ENCODE data around the gene VTCN1.

VTCN1 gene

GRCh38 chr1:117215019-117215418 is 4.3 kb upstream of the VTCN1 start:
- no peaks in the 10 kb centered on the region for H3K36me3 ChIP-seq
- peaks cover 0 to 4% (median 0%) of the 10 kb centered on the region in 10 experiments; a peak in 2 of 20 replicates for H3K4me1 ChIP-seq
- no peak overlapping the region for H3K4me2 ChIP-seq
- TF ChIP-seq Cebpa-rat (IDR thresholded peaks at IDR 0.05), result no peak
- peaks cover 8 to 27% (median 20%) of the 10 kb centered on the region in 11 experiments; a peak in 19 of 22 replicates for H3K9me3 ChIP-seq (replicated peaks in 1 of 11)
- no peak overlapping the region for H3K4me3 ChIP-seq
- H4K20me1 ChIP-seq, result no peaks in the 10 kb centered on the region
- no peaks in the 10 kb centered on the region for H3K27me3 ChIP-seq
- no peak overlapping the region for H3K9ac ChIP-seq
- no peak overlapping the region for H3K27ac ChIP-seq

GRCh38 chr1:117213046-117213445 is 2.3 kb upstream of the VTCN1 start:
- Histone ChIP-seq H3K27ac (no peak overlapping the region), H3K4me1 (peaks cover 0 to 7% (median 0%) of the 10 kb centered on the region in 10 experiments; a peak in 3 of 20 replicates), H3K27me3 (no peaks in the 10 kb centered on the region), H3K36me3 (no peaks in the 10 kb centered on the region), H3K9ac (no peak overlapping the region), H3K4me3 (no peak overlapping the region), H3K9me3 (replicated peaks in 1 of 11) (peaks cover 8 to 23% (median 18%) of the 10 kb centered on the region in 11 experiments; a peak in 19 of 22 replicates), H3K4me2 (no peak overlapping the region), H4K20me1 (no peaks in the 10 kb centered on the region)
- TF ChIP-seq Cebpa-rat (IDR thresholded peaks at IDR 0.05), result no peak

GRCh38 chr1:117210386-117210785 is 341 bp downstream of the VTCN1 start:
- Histone ChIP-seq H3K9me3 (replicated peaks in 1 of 11) (no peaks in the 10 kb centered on the region), H4K20me1 (no peaks in the 10 kb centered on the region; a peak in 1 of 22 replicates), H3K4me3 (no peak overlapping the region), H3K36me3 (no peaks in the 10 kb centered on the region), H3K27ac (no peak overlapping the region), H3K4me2 (peak overlapping the region in 2 of 11 experiments; percentile 18 to 24; a peak in 4 of 22 replicates), H3K4me1 (peaks cover 0 to 7% (median 0%) of the 10 kb centered on the region in 10 experiments; a peak in 3 of 20 replicates), H3K9ac (no peak overlapping the region), H3K27me3 (no peaks in the 10 kb centered on the region)
- no peak for TF ChIP-seq Cebpa-rat (IDR thresholded peaks at IDR 0.05)

- Histone ChIP-seq H3K9me3 (replicated peaks in 1 of 11) (no peaks in the 10 kb centered on the region), H3K36me3 (no peaks in the 10 kb centered on the region), H3K27me3 (no peaks in the 10 kb centered on the region), H3K4me2 (no peak overlapping the region), H3K4me3 (no peak overlapping the region), H3K4me1 (peaks cover 0 to 7% (median 0%) of the 10 kb centered on the region in 10 experiments; a peak in 3 of 20 replicates), H4K20me1 (no peaks in the 10 kb centered on the region; a peak in 1 of 22 replicates), H3K27ac (no peak overlapping the region), H3K9ac (no peak overlapping the region)
- TF ChIP-seq Cebpa-rat (IDR thresholded peaks at IDR 0.05), result no peak
These were observed 1.6 kb downstream of the VTCN1 start for GRCh38 chr1:117209094-117209493.

- H3K9me3 ChIP-seq (replicated peaks in 1 of 11), result no peaks in the 10 kb centered on the region
- no peaks in the 10 kb centered on the region for H3K36me3 ChIP-seq
- no peak for TF ChIP-seq Cebpa-rat (IDR thresholded peaks at IDR 0.05)
- no peaks in the 10 kb centered on the region; a peak in 1 of 22 replicates for H4K20me1 ChIP-seq
- no peak overlapping the region for H3K27ac ChIP-seq
- H3K4me1 ChIP-seq, result peaks cover 0 to 7% (median 0%) of the 10 kb centered on the region in 10 experiments; a peak in 3 of 20 replicates
- no peak overlapping the region for H3K4me2 ChIP-seq
- H3K27me3 ChIP-seq, result no peaks in the 10 kb centered on the region
- H3K9ac ChIP-seq, result no peak overlapping the region
- H3K4me3 ChIP-seq, result no peak overlapping the region
These were observed 2.1 kb downstream of the VTCN1 start for GRCh38 chr1:117208580-117208979.

- Histone ChIP-seq H3K4me3 (no peak overlapping the region), H3K9me3 (replicated peaks in 1 of 11) (no peaks in the 10 kb centered on the region), H3K4me1 (peaks cover 0 to 7% (median 0%) of the 10 kb centered on the region in 10 experiments; a peak in 3 of 20 replicates), H4K20me1 (no peaks in the 10 kb centered on the region; a peak in 1 of 22 replicates), H3K9ac (no peak overlapping the region), H3K4me2 (no peak overlapping the region), H3K36me3 (no peaks in the 10 kb centered on the region), H3K27ac (no peak overlapping the region), H3K27me3 (no peaks in the 10 kb centered on the region)
- TF ChIP-seq Cebpa-rat (IDR thresholded peaks at IDR 0.05), result no peak
These were observed 5.4 kb downstream of the VTCN1 start for GRCh38 chr1:117205368-117205767.

GRCh38 chr1:117201808-117202207 is 8.9 kb downstream of the VTCN1 start:
- Histone ChIP-seq H4K20me1 (no peaks in the 10 kb centered on the region), H3K27ac (no peak overlapping the region), H3K9ac (no peak overlapping the region), H3K27me3 (no peaks in the 10 kb centered on the region), H3K36me3 (no peaks in the 10 kb centered on the region), H3K9me3 (replicated peaks in 1 of 11) (no peaks in the 10 kb centered on the region), H3K4me3 (no peak overlapping the region), H3K4me2 (no peak overlapping the region), H3K4me1 (no peaks in the 10 kb centered on the region)
- no peak for TF ChIP-seq Cebpa-rat (IDR thresholded peaks at IDR 0.05)

GRCh38 chr1:117198097-117198496 is 12.6 kb downstream of the VTCN1 start:
- TF ChIP-seq Cebpa-rat (IDR thresholded peaks at IDR 0.05), result no peak
- Histone ChIP-seq H3K27ac (no peak overlapping the region), H3K9me3 (replicated peaks in 1 of 11) (peaks cover 0 to 6% (median 0%) of the 10 kb centered on the region in 11 experiments; a peak in 5 of 22 replicates), H3K4me2 (no peak overlapping the region), H4K20me1 (no peaks in the 10 kb centered on the region), H3K4me1 (no peaks in the 10 kb centered on the region), H3K27me3 (no peaks in the 10 kb centered on the region), H3K9ac (no peak overlapping the region), H3K36me3 (no peaks in the 10 kb centered on the region), H3K4me3 (no peak overlapping the region)

- H3K4me1 ChIP-seq, result peaks cover 0 to 6% (median 0%) of the 10 kb centered on the region in 10 experiments; a peak in 2 of 20 replicates
- peaks cover 0 to 24% (median 5%) of the 10 kb centered on the region in 11 experiments; a peak in 9 of 22 replicates for H3K9me3 ChIP-seq (replicated peaks in 1 of 11)
- no peak overlapping the region for H3K4me3 ChIP-seq
- no peak for TF ChIP-seq Cebpa-rat (IDR thresholded peaks at IDR 0.05)
- no peak overlapping the region for H3K4me2 ChIP-seq
- H3K9ac ChIP-seq, result no peak overlapping the region
- no peaks in the 10 kb centered on the region for H3K36me3 ChIP-seq
- no peaks in the 10 kb centered on the region for H4K20me1 ChIP-seq
- H3K27me3 ChIP-seq, result no peaks in the 10 kb centered on the region
- no peak overlapping the region for H3K27ac ChIP-seq
These were observed 21.0 kb downstream of the VTCN1 start for GRCh38 chr1:117189726-117190125.

- Histone ChIP-seq H3K9ac (no peak overlapping the region), H3K4me3 (no peak overlapping the region), H3K4me1 (peaks cover 0 to 6% (median 0%) of the 10 kb centered on the region in 10 experiments; a peak in 2 of 20 replicates), H3K27me3 (no peaks in the 10 kb centered on the region), H3K27ac (no peak overlapping the region), H3K36me3 (no peaks in the 10 kb centered on the region), H3K4me2 (no peak overlapping the region), H3K9me3 (replicated peaks in 1 of 11) (peaks cover 0 to 24% (median 5%) of the 10 kb centered on the region in 11 experiments; a peak in 9 of 22 replicates), H4K20me1 (no peaks in the 10 kb centered on the region)
- TF ChIP-seq Cebpa-rat (IDR thresholded peaks at IDR 0.05), result no peak
These were observed 21.8 kb downstream of the VTCN1 start for GRCh38 chr1:117188816-117189437.
